Measurements from ENCODE around the gene UBAP1L. TPM values are rescaled to one million over a fixed set of nuclear protein-coding genes. Genes with fewer than 3 reads are reported as not detected.
A peak's percentile ranks its signal among the peaks of the same experiment; 100 is the strongest.

Gene UBAP1L
- total and polyA plus RNA-seq, 2 of the 4 experiments (the other 2 are of a cell fraction): 0.36 to 1.1 TPM

DNA sequence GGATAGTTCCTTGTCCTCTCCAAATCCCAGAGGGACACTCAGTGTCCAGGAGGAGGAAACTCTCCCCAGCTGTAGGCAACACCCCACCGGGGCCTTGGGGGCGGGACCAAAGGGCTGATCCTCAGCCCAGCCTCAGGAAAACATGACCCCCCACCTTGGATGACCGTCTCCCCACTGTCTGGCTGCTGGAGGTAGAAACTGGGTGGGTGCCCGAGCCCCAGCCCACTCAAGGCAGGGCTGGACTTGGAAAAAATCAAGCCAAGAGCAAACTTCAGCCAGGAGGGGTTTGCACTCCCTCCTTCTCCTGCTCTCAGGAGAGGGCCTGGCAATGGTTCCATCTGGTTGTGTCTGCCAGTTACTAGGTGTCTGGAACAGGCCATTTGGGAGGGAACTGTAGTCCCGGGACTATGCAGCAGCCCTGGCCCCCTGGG lies 43.6 kb downstream of the UBAP1L start:
- no peak overlapping the region for H2AK9ac ChIP-seq (replicated peaks; ENCODE audit: low read depth, low read length, poor library complexity)
- H3K27me3 ChIP-seq (ENCODE audit: control insufficient read depth, insufficient read depth, low read length): peaks cover 9% of the 10 kb centered on the region
- dilution Hi-C loops (cut with HindIII; ENCODE audit: low sequenced_read_pairs, unreplicated experiment) (no loop called here), in situ Hi-C loops (cut with MboI; ENCODE audit: low sequenced_read_pairs) (no loop called here), intact Hi-C loops (cut with micrococcal nuclease) (no loop called here)
- ATAC-seq (ENCODE audit: low read depth): no peak
- peak overlapping the region; percentile 81 for H2AK5ac ChIP-seq (ENCODE audit: low read depth, low read length)
- 0 out of 2 replicates have a peak overlapping the region, but pooled peaks have one; percentile 16 for H2BK20ac ChIP-seq (ENCODE audit: low read depth, low read length)
- peak overlapping the region; percentile 23; the same call in 1 of the 2 replicates for H3K14ac ChIP-seq (replicated peaks; ENCODE audit: low read depth, low read length)
- H3K4me1 ChIP-seq (ENCODE audit: control insufficient read depth, insufficient read depth, low read length): peaks cover 42% of the 10 kb centered on the region
- no peak overlapping the region for H3K27ac ChIP-seq (ENCODE audit: insufficient read depth, low read length)
- no peak overlapping the region for H3K23ac ChIP-seq (ENCODE audit: low read depth, low read length)
- peak overlapping the region; percentile 77; the same call in 2 of the 3 replicates for H2BK15ac ChIP-seq (ENCODE audit: low read depth, low read length)
- ChIA-PET POLR2A (ENCODE audit: unreplicated experiment) (no interaction called here), CTCF (no interaction called here)
- H3K56ac ChIP-seq (ENCODE audit: extremely low read depth, insufficient read depth, low read length): no peak overlapping the region
- no CpG with 5 or more reads among the region's 5 CpGs for WGBS, 2 experiments (ENCODE audit: extremely low coverage in 2 of 2, insufficient read length in 1 of 2)
- H3K4ac ChIP-seq (ENCODE audit: low read depth, low read length): peak overlapping the region; percentile 42
- H3K9me3 ChIP-seq (ENCODE audit: control insufficient read depth, insufficient read depth, low read length): no peaks in the 10 kb centered on the region
- peaks cover 37% of the 10 kb centered on the region for H3K9me1 ChIP-seq (ENCODE audit: insufficient read depth, low read length)
- peak overlapping the region; percentile 37; the same call in 1 of the 2 replicates for H3K18ac ChIP-seq (ENCODE audit: low read depth, low read length)
- no peak overlapping the region for H3K4me3 ChIP-seq (ENCODE audit: insufficient read depth, low read depth, low read length)
- H4K20me1 ChIP-seq (ENCODE audit: insufficient read depth, low read length): peaks cover 9% of the 10 kb centered on the region
- H3K9ac ChIP-seq (ENCODE audit: low read depth, low read length): no peak overlapping the region
- peak overlapping the region in 1 of 2 experiments; percentile 36; a peak in 2 of 4 replicates for H4K8ac ChIP-seq (ENCODE audit: low read depth in 2 of 2, low read length in 2 of 2)
- no peaks in the 10 kb centered on the region for H3K79me1 ChIP-seq (ENCODE audit: low read depth in 1 of 2, low read length in 2 of 2)
- no peak for DNase-seq
- 0 out of 2 replicates have a peak overlapping the region, but pooled peaks have one; percentile 32 for H4K91ac ChIP-seq (ENCODE audit: insufficient read depth, low read depth, low read length)
- no peak for TF ChIP-seq RCOR1 (IDR thresholded peaks at IDR 0.05; ENCODE audit: insufficient replicate concordance, low read length)
- TF ChIP-seq FOS (IDR thresholded peaks at IDR 0.05; ENCODE audit: low read depth, low read length): no peak
- TF ChIP-seq RAD21 (IDR thresholded peaks at IDR 0.05; ENCODE audit: low read length): no peak
- TF ChIP-seq POLR2A (IDR thresholded peaks at IDR 0.05; ENCODE audit: low read depth, low read length): no peak
- TF ChIP-seq, protein P1, sequence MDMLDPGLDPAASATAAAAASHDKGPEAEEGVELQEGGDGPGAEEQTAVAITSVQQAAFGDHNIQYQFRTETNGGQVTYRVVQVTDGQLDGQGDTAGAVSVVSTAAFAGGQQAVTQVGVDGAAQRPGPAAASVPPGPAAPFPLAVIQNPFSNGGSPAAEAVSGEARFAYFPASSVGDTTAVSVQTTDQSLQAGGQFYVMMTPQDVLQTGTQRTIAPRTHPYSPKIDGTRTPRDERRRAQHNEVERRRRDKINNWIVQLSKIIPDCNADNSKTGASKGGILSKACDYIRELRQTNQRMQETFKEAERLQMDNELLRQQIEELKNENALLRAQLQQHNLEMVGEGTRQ (IDR thresholded peaks at IDR 0.05; ENCODE audit: low read depth, low read length): no peak
- no peak for TF ChIP-seq BHLHE40 (IDR thresholded peaks at IDR 0.05; ENCODE audit: low read depth, low read length)
- TF ChIP-seq, protein P2, sequence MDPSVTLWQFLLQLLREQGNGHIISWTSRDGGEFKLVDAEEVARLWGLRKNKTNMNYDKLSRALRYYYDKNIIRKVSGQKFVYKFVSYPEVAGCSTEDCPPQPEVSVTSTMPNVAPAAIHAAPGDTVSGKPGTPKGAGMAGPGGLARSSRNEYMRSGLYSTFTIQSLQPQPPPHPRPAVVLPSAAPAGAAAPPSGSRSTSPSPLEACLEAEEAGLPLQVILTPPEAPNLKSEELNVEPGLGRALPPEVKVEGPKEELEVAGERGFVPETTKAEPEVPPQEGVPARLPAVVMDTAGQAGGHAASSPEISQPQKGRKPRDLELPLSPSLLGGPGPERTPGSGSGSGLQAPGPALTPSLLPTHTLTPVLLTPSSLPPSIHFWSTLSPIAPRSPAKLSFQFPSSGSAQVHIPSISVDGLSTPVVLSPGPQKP (IDR thresholded peaks at IDR 0.05; ENCODE audit: borderline replicate concordance, low read depth, low read length): no peak
- H2BK5ac ChIP-seq (ENCODE audit: low read depth, low read length, poor library complexity, severe bottlenecking): no peak overlapping the region
- BruUV-seq (replicated peaks): no TSS peak
- no peaks in the 10 kb centered on the region for H3K36me3 ChIP-seq (ENCODE audit: control insufficient read depth, insufficient read depth, low read length)
- H3K4me2 ChIP-seq (ENCODE audit: low read depth, low read length): no peak overlapping the region
- peak overlapping the region; percentile 53 for H2BK120ac ChIP-seq (ENCODE audit: low read depth, low read length)
- H4K5ac ChIP-seq (ENCODE audit: low read depth, low read length): no peak overlapping the region; the same call in 1 of the 2 replicates
- H2AFZ ChIP-seq (replicated peaks; ENCODE audit: low read length, poor library complexity): peak overlapping the region; percentile 48
